Erythroblast (primary cell): ENCODE data around the gene RBBP6.

ENCODE experiments used
- GATA1 ChIP-seq: IDR thresholded peaks from 2 replicates; pipeline ENCODE4 v1.6.1; 2011; ENCODE audit warnings: low read depth, mild to moderate bottlenecking, control low read depth, low read length, moderate library complexity
- POLR2A ChIP-seq: IDR thresholded peaks from 2 replicates; pipeline ENCODE4 v1.6.1; 2011; ENCODE audit warnings: mild to moderate bottlenecking, low read length

- no peak for TF ChIP-seq POLR2A
- no peak for TF ChIP-seq GATA1
Observed at GRCh38 chr16:24493821-24494220, 45.5 kb upstream of the RBBP6 start.
